Hepatocyte (in vitro differentiated cells): Measurements from ENCODE around the gene CYREN. TPM values are rescaled to one million over a fixed set of nuclear protein-coding genes. Genes with fewer than 3 reads are reported as not detected.

ENCODE experiments used
- DNase-seq: peaks from one replicate; pipeline ENCODE4 v3.0.0-alpha.2; 2016; ENCODE audit warnings: low spot score
- H2AFZ ChIP-seq: fragments of 200-600 bp; sonication (generic); 2 replicates; pipeline ENCODE4 v1.6.0; 2016; ENCODE audit warnings: antibody characterized with exemption, mild to moderate bottlenecking
- H3K27ac ChIP-seq: fragments of 200-600 bp; sonication (generic); 2 replicates; pipeline ENCODE4 v1.5.1; 2016; ENCODE audit warnings: mild to moderate bottlenecking
- H3K27me3 ChIP-seq: fragments of 200-600 bp; sonication (generic); 2 replicates; pipeline ENCODE4 v1.6.1; 2016
- H3K36me3 ChIP-seq: fragments of 200-600 bp; sonication (generic); replicated peaks from 2 replicates; pipeline ENCODE4 v1.5.1; 2016; ENCODE audit warnings: low read depth; ENCODE audit not compliant: insufficient read depth
- H3K4me1 ChIP-seq: fragments of 200-600 bp; sonication (generic); 2 replicates; pipeline ENCODE4 v1.5.1; 2016; ENCODE audit warnings: mild to moderate bottlenecking, moderate library complexity; ENCODE audit not compliant: insufficient read depth
- H3K4me2 ChIP-seq: fragments of 200-600 bp; sonication (generic); 2 replicates; pipeline ENCODE4 v1.6.0; 2016
- H3K4me3 ChIP-seq: fragments of 200-600 bp; sonication (generic); 2 replicates; pipeline ENCODE4 v1.5.1; 2016; ENCODE audit warnings: mild to moderate bottlenecking
- H3K79me2 ChIP-seq: fragments of 200-600 bp; sonication (generic); 2 replicates; pipeline ENCODE4 v1.6.0; 2017; ENCODE audit warnings: mild to moderate bottlenecking
- H3K9me2 ChIP-seq: fragments of 200-600 bp; sonication (generic); replicated peaks from 2 replicates; pipeline ENCODE4 v1.6.0; 2017; ENCODE audit warnings: mild to moderate bottlenecking; ENCODE audit not compliant: insufficient read depth
- H3K9me3 ChIP-seq: fragments of 200-600 bp; sonication (generic); 2 replicates; pipeline ENCODE4 v1.5.1; 2016; ENCODE audit warnings: low read depth, mild to moderate bottlenecking
- H4K20me1 ChIP-seq: fragments of 200-600 bp; sonication (generic); 2 replicates; pipeline ENCODE4 v1.6.0; 2016; ENCODE audit warnings: mild to moderate bottlenecking; ENCODE audit not compliant: insufficient read depth, poor library complexity, severe bottlenecking
- EZH2 ChIP-seq: fragments of 200-600 bp; sonication (generic); IDR thresholded peaks from 2 replicates; pipeline ENCODE4 v1.6.1; 2016; ENCODE audit warnings: antibody characterized with exemption, mild to moderate bottlenecking, borderline replicate concordance
- EZH2phosphoT487 ChIP-seq: fragments of 200-600 bp; sonication (generic); IDR thresholded peaks from one replicate; pipeline ENCODE4 v1.6.1; 2018; ENCODE audit warnings: antibody characterized with exemption, mild to moderate bottlenecking, low read depth, moderate library complexity; ENCODE audit not compliant: unreplicated experiment, severe bottlenecking
- WGBS: methylation state at CpG from one replicate; pipeline ENCODE4 v1.1.6; 2016; ENCODE audit warnings: low lambda C conversion rate; ENCODE audit errors: missing lambda C conversion rate; 5-methylcytosine and 5-hydroxymethylcytosine counted together
- polyA plus RNA-seq: library from polyadenylated mRNA; unstranded; fragments of >200 nt; fragmentation: Nextera tagmentation; extraction: Ambion mirVana; gene quantifications from 2 replicates; pipeline ENCODE4 v1.2.1, GENCODE V29; 2016
- total RNA-seq: library from RNA; depleted of rRNA; stranded (reverse); fragments of >200 nt; gene quantifications from 2 replicates; pipeline ENCODE4 v1.2.3, GENCODE V29; 2014
- TF ChIP-seq, protein P1 (sequence below): fragments of 200-600 bp; sonication (generic); IDR thresholded peaks from 2 replicates; pipeline ENCODE4 v1.5.1; 2016; ENCODE audit warnings: antibody characterized with exemption, mild to moderate bottlenecking; ENCODE audit not compliant: poor library complexity

Gene CYREN
- total and polyA plus RNA-seq, 2 experiments from 2014 or later = 43.2 to 45.2 TPM

DNA sequence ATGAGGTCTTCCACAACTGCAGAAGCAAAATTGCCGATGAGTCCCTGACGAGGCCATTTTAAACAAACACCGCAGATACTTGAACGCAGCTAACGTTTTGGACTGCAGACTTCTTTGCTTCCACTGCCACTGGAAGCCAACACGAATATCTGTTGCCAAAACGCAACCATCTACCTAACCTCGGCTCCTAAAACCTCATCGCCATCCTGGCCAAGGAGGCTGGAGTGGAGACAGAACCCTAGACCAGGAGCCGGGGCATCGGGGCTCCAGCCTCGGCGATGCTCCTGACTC lies 40.3 kb upstream of the CYREN start:
- Histone ChIP-seq H3K27me3 (no peaks in the 10 kb centered on the region), H3K36me3 (no peaks in the 10 kb centered on the region), H4K20me1 (no peaks in the 10 kb centered on the region), H2AFZ (peak overlapping the region; percentile 91), H3K79me2 (peaks cover 8% of the 10 kb centered on the region), H3K27ac (peak overlapping the region; percentile 86), H3K4me1 (peaks cover 11% of the 10 kb centered on the region), H3K9me3 (no peaks in the 10 kb centered on the region), H3K9me2 (no peaks in the 10 kb centered on the region), H3K4me3 (peak overlapping the region; percentile 81), H3K4me2 (peak overlapping the region; percentile 84)
- WGBS = 2% methylated on average over 13 of the region's 13 CpGs
- TF ChIP-seq EZH2 (no peak), EZH2phosphoT487 (no peak)
- TF ChIP-seq, protein P1, sequence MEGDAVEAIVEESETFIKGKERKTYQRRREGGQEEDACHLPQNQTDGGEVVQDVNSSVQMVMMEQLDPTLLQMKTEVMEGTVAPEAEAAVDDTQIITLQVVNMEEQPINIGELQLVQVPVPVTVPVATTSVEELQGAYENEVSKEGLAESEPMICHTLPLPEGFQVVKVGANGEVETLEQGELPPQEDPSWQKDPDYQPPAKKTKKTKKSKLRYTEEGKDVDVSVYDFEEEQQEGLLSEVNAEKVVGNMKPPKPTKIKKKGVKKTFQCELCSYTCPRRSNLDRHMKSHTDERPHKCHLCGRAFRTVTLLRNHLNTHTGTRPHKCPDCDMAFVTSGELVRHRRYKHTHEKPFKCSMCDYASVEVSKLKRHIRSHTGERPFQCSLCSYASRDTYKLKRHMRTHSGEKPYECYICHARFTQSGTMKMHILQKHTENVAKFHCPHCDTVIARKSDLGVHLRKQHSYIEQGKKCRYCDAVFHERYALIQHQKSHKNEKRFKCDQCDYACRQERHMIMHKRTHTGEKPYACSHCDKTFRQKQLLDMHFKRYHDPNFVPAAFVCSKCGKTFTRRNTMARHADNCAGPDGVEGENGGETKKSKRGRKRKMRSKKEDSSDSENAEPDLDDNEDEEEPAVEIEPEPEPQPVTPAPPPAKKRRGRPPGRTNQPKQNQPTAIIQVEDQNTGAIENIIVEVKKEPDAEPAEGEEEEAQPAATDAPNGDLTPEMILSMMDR = no peak
- no peak for DNase-seq

DNA sequence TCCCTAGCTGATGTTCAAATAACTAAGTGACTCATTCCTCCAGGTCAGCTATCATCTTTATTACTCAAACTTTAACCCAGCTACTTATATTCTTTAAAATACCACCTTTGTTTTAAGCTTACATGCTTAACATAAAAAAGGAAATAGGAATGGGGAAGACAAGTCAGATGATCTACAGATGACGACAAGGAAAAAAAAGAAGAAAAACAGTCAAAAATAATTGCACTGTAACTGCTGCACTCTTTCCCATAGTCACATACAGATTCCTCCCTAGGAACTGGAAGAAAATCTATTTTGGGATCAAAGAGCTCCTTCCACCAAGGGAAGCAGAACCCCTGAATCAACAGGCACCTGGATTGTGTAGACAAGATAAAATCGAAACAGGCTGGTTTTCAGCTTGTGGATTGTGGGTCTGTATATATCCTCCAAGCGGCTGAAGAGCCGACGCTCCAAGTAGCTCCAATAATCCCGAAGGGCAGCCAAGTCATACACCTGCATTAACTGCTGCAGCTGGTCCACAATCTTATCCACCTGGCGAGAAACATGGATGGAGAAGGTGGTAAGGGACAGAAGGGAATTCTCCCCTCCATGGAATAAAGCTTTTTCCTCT lies 38.8 kb upstream of the CYREN start:
- peaks cover 11% of the 10 kb centered on the region for H3K4me1 ChIP-seq
- H3K9me3 ChIP-seq = no peaks in the 10 kb centered on the region
- H3K79me2 ChIP-seq = peaks cover 8% of the 10 kb centered on the region
- DNase-seq = no peak
- H3K27me3 ChIP-seq = no peaks in the 10 kb centered on the region
- H3K36me3 ChIP-seq = no peaks in the 10 kb centered on the region
- H2AFZ ChIP-seq = no peak overlapping the region
- H3K4me2 ChIP-seq = peak overlapping the region; percentile 25
- H4K20me1 ChIP-seq = no peaks in the 10 kb centered on the region
- TF ChIP-seq EZH2phosphoT487 = no peak
- TF ChIP-seq, protein P1 = no peak
- TF ChIP-seq EZH2 = no peak
- no peak overlapping the region for H3K4me3 ChIP-seq
- H3K9me2 ChIP-seq = no peaks in the 10 kb centered on the region
- H3K27ac ChIP-seq = no peak overlapping the region
- WGBS = 78% methylated on average over 7 of the region's 7 CpGs

DNA sequence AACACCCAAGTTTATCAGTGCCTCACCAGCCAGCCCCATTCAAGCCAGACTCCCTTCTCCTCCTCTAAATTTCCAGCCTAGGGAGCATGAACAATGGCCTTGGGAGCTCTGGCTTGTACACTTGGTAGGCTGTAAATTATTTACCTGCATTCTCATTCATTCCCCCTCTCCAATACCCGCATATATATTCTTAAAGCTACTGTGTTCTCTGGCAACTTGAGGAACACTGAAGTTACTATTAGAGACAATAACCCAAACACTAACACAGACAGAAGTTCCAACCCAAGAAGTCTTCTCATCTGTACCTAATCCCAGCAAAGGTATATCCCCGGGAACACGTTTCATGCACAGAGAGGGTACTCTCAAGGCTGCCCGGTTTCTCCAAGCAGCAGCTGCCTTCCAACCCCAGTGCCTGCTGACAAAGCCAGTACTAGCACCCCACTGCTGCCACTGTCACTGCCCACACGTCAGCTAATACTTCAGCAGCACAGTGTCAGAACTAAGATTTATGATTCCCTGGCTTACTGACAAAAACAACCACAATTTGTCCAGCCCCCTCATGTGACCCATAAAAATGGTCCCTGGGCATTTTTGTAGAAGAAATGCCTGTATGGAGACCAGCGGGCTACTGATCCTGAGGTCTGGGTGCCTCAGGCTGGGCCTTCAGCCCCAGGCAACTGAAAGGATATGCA lies 37.7 kb upstream of the CYREN start:
- H3K4me2 ChIP-seq = peak overlapping the region; percentile 27
- peaks cover 11% of the 10 kb centered on the region for H3K4me1 ChIP-seq
- no peaks in the 10 kb centered on the region for H3K9me2 ChIP-seq
- no peaks in the 10 kb centered on the region for H4K20me1 ChIP-seq
- H3K79me2 ChIP-seq = peaks cover 8% of the 10 kb centered on the region
- no peaks in the 10 kb centered on the region for H3K36me3 ChIP-seq
- no peak for DNase-seq
- H3K4me3 ChIP-seq = no peak overlapping the region
- 84% methylated on average over 6 of the region's 6 CpGs for WGBS
- no peak overlapping the region for H2AFZ ChIP-seq
- TF ChIP-seq, protein P1 = no peak
- TF ChIP-seq EZH2phosphoT487 (no peak), EZH2 (no peak)
- no peaks in the 10 kb centered on the region for H3K27me3 ChIP-seq
- H3K9me3 ChIP-seq = no peaks in the 10 kb centered on the region
- peak overlapping the region; percentile 17 for H3K27ac ChIP-seq
